GM23248 (cell line): ENCODE data around the gene CFAP74.

Experiments
- EZH2 ChIP-seq: fragments of 200-600 bp; sonication (generic); IDR thresholded peaks from 2 replicates; pipeline ENCODE4 v1.6.1; 2018; ENCODE audit warnings: antibody characterized with exemption, mild to moderate bottlenecking; ENCODE audit not compliant: insufficient read depth, poor library complexity, severe bottlenecking
- EZH2phosphoT487 ChIP-seq: fragments of 200-600 bp; sonication (generic); IDR thresholded peaks from 2 replicates; pipeline ENCODE4 v1.6.1; 2018; ENCODE audit warnings: antibody characterized with exemption, moderate library complexity, mild to moderate bottlenecking, low read depth; ENCODE audit not compliant: insufficient read depth

DNA sequence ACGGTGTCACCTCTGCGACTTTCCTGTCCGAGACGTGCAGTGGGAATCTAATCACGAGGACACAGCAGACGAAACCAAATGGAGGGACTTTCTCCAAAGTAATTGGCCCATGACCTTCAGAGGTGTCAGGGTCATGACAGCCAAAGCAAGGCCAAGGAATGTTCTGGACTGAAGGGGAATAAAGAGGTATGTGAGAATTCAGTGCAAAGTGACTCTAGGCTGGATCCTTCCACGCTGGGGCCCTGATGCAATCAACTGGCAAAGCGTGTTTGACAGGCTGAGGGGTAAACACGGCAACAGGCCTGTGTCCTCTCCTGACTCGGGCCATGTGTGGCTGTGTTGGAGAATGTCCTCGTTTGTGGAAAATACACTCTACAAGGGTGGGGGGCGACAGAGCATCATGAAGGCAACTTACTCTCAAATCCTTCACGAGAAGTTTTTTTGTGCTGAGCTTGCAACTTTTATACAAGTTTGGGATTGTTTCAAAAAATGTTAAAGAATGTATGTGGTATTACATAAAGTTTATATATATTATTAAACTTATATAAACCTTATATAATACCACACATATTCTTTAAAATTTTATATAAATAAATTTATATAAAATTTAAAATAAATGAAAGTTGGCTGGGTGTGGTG, 1.7 kb downstream of the CFAP74 start:
- TF ChIP-seq EZH2 (no peak), EZH2phosphoT487 (no peak)
